Testis (tissue), 2 donors: ENCODE measurements around the gene NME9.

Experiments used
- POLR2A ChIP-seq: fragments of 450-650 bp; IDR thresholded peaks from one replicate; pipeline ENCODE4 v1.6.1; 2017; ENCODE audit warnings: antibody characterized with exemption, mild to moderate bottlenecking, moderate library complexity
- TF ChIP-seq, protein P1 (sequence below), 3 experiments: fragments of 450-650 bp in 2 of 3; fragments of 200-600 bp in 1 of 3; sonication (generic) in 1 of 3; IDR thresholded peaks; one replicate each; pipeline ENCODE4 v1.5.1; 2016 to 2019; ENCODE audit warnings: antibody characterized with exemption in 3 of 3, mild to moderate bottlenecking in 2 of 3, moderate library complexity in 1 of 3

- TF ChIP-seq, protein P1, sequence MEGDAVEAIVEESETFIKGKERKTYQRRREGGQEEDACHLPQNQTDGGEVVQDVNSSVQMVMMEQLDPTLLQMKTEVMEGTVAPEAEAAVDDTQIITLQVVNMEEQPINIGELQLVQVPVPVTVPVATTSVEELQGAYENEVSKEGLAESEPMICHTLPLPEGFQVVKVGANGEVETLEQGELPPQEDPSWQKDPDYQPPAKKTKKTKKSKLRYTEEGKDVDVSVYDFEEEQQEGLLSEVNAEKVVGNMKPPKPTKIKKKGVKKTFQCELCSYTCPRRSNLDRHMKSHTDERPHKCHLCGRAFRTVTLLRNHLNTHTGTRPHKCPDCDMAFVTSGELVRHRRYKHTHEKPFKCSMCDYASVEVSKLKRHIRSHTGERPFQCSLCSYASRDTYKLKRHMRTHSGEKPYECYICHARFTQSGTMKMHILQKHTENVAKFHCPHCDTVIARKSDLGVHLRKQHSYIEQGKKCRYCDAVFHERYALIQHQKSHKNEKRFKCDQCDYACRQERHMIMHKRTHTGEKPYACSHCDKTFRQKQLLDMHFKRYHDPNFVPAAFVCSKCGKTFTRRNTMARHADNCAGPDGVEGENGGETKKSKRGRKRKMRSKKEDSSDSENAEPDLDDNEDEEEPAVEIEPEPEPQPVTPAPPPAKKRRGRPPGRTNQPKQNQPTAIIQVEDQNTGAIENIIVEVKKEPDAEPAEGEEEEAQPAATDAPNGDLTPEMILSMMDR (IDR thresholded peaks at IDR 0.05), result no peak
- no peak for TF ChIP-seq POLR2A
These were observed 62.6 kb downstream of the NME9 start for GRCh38 chr3:138267083-138267482.
